H1 (cell line): ENCODE results near the gene SLC34A1. TPM values are rescaled to one million over a fixed set of nuclear protein-coding genes. Genes with fewer than 3 reads are reported as not detected.

Experiments
- CTCF ChIA-PET: fragments of 300-600 bp; sonication (Branson Sonifier 250); formaldehyde crosslinking; loops from one replicate; lab custom pipeline; 2021; ENCODE audit not compliant: partially characterized antibody; lab: Charles Lee
- POLR2A ChIA-PET: fragments of 300-600 bp; sonication (Branson Sonifier 250); formaldehyde crosslinking; loops from one replicate; lab custom pipeline; 2021; ENCODE audit warnings: inconsistent platforms; ENCODE audit not compliant: partially characterized antibody; lab: Charles Lee
- DNase-seq, 2 experiments: peaks; one replicate each; pipeline versions ENCODE4 v3.0.0 to v3.0.0-alpha.2; 2010 to 2022; ENCODE audit warnings: low spot score in 2 of 2, low read depth in 1 of 2, mixed read lengths in 1 of 2
- FAIRE-seq: peaks from 2 replicates; lab custom pipeline; 2011; peaks lifted over from hg19 to GRCh38; lab: Jason Lieb, UNC
- H2AFZ ChIP-seq: 2 replicates; pipeline ENCODE4 v1.8.1; 2012; ENCODE audit warnings: low read length, inconsistent platforms
- H2AK5ac ChIP-seq: 2 replicates; pipeline ENCODE4 v1.6.1; 2013; ENCODE audit warnings: low read depth, low read length
- H2BK120ac ChIP-seq: replicated peaks from 2 replicates; pipeline ENCODE3; 2013; ENCODE audit warnings: low read depth, low read length, inconsistent platforms
- H2BK12ac ChIP-seq: 2 replicates; pipeline ENCODE4 v1.6.1; 2013; ENCODE audit warnings: low read depth, low read length
- H2BK15ac ChIP-seq: 2 replicates; pipeline ENCODE4 v1.6.1; 2013; ENCODE audit warnings: low read length
- H2BK20ac ChIP-seq: 2 replicates; pipeline ENCODE4 v1.6.1; 2013; ENCODE audit warnings: low read length
- H2BK5ac ChIP-seq: 2 replicates; pipeline ENCODE4 v1.6.1; 2013; ENCODE audit warnings: low read depth, low read length
- H3K14ac ChIP-seq: 2 replicates; pipeline ENCODE4 v1.6.1; 2013; ENCODE audit warnings: inconsistent platforms; ENCODE audit not compliant: insufficient read length
- H3K18ac ChIP-seq: 2 replicates; pipeline ENCODE4 v1.6.1; 2013; ENCODE audit warnings: low read length; ENCODE audit errors: extremely low read depth
- H3K23ac ChIP-seq: 2 replicates; pipeline ENCODE4 v1.6.1; 2013; ENCODE audit warnings: inconsistent platforms; ENCODE audit not compliant: insufficient read length
- H3K23me2 ChIP-seq: 2 replicates; pipeline ENCODE4 v1.6.1; 2013; ENCODE audit warnings: low read depth, low read length
- H3K27ac ChIP-seq: 2 replicates; pipeline ENCODE4 v1.6.1; 2011; ENCODE audit warnings: low read depth, low read length, inconsistent platforms
- H3K27me3 ChIP-seq, 4 experiments: replicated peaks in 1 of 4; 1 replicate in 1 of 4; 2 replicates in 3 of 4; pipeline versions ENCODE4 v1.6.1 to v1.8.1; 2011 to 2013; ENCODE audit warnings: low read length in 3 of 4, mild to moderate bottlenecking in 3 of 4, inconsistent platforms in 2 of 4, mixed read lengths in 2 of 4, moderate library complexity in 1 of 4; ENCODE audit not compliant: control insufficient read depth in 3 of 4, insufficient read depth in 3 of 4; ENCODE audit errors: extremely low read depth in 1 of 4
- H3K36me3 ChIP-seq, 4 experiments: 2 replicates each; pipeline versions ENCODE4 v1.6.1 to v1.8.1; 2011 to 2013; ENCODE audit warnings: mild to moderate bottlenecking in 4 of 4, low read length in 3 of 4, moderate library complexity in 2 of 4, control low read depth in 1 of 4, inconsistent platforms in 1 of 4; ENCODE audit not compliant: insufficient read depth in 4 of 4, control insufficient read depth in 2 of 4
- H3K4ac ChIP-seq: replicated peaks from 2 replicates; pipeline ENCODE3; 2013; ENCODE audit warnings: low read length, low read depth, mixed read lengths, inconsistent platforms; ENCODE audit not compliant: insufficient read length
- H3K4me1 ChIP-seq, 4 experiments: replicated peaks in 1 of 4; 1 replicate in 1 of 4; 2 replicates in 3 of 4; pipeline versions ENCODE4 v1.6.1 to v1.8.1; 2011 to 2013; ENCODE audit warnings: low read length in 3 of 4, inconsistent platforms in 2 of 4, mixed read lengths in 1 of 4; ENCODE audit not compliant: insufficient read depth in 4 of 4, control insufficient read depth in 3 of 4
- H3K4me2 ChIP-seq, 2 experiments: 2 replicates each; pipeline versions ENCODE4 v1.6.1 to v1.8.1; 2011 to 2013; ENCODE audit warnings: low read depth in 2 of 2, low read length in 2 of 2, control low read depth in 1 of 2, inconsistent platforms in 1 of 2, mild to moderate bottlenecking in 1 of 2; ENCODE audit not compliant: insufficient read depth in 1 of 2
- H3K4me3 ChIP-seq, 4 experiments: fragments of 200-600, 300-600 bp in 1 of 4; sonication (generic), shearing (Covaris generic), sonication (Bioruptor Twin) in 1 of 4; 2 replicates each; pipeline versions ENCODE4 v1.5.1 to v1.8.1; 2011 to 2016; ENCODE audit warnings: low read length in 4 of 4, low read depth in 3 of 4, control low read depth in 2 of 4, inconsistent platforms in 2 of 4, mild to moderate bottlenecking in 2 of 4, mixed read lengths in 1 of 4, moderate library complexity in 1 of 4; ENCODE audit not compliant: insufficient read depth in 2 of 4; ENCODE audit errors: extremely low read depth in 1 of 4
- H3K56ac ChIP-seq: replicated peaks from 2 replicates; pipeline ENCODE3; 2013; ENCODE audit warnings: low read depth, mild to moderate bottlenecking, mixed read lengths, low read length, inconsistent platforms; ENCODE audit not compliant: insufficient read length
- H3K79me1 ChIP-seq: 2 replicates; pipeline ENCODE4 v1.6.1; 2013; ENCODE audit warnings: low read depth, low read length, control low read depth
- H3K79me2 ChIP-seq, 2 experiments: 2 replicates each; pipeline versions ENCODE4 v1.6.1 to v1.8.1; 2012 to 2013; ENCODE audit warnings: low read length in 2 of 2, mild to moderate bottlenecking in 2 of 2, inconsistent platforms in 1 of 2; ENCODE audit not compliant: insufficient read depth in 2 of 2, control insufficient read depth in 1 of 2
- H3K9ac ChIP-seq, 4 experiments: replicated peaks in 1 of 4; 1 replicate in 1 of 4; 2 replicates in 3 of 4; pipeline versions ENCODE4 v1.6.1 to v1.8.1; 2011 to 2013; ENCODE audit warnings: low read depth in 3 of 4, low read length in 3 of 4, control low read depth in 2 of 4, mild to moderate bottlenecking in 2 of 4, moderate library complexity in 2 of 4, inconsistent platforms in 1 of 4; ENCODE audit errors: extremely low read depth in 1 of 4
- H3K9me3 ChIP-seq, 2 experiments: 2 replicates each; pipeline versions ENCODE4 v1.6.1 to v1.8.1; 2012 to 2013; ENCODE audit warnings: mild to moderate bottlenecking in 2 of 2, moderate library complexity in 2 of 2, control low read depth in 1 of 2, inconsistent platforms in 1 of 2, low read depth in 1 of 2, low read length in 1 of 2, mixed read lengths in 1 of 2; ENCODE audit not compliant: insufficient read depth in 2 of 2
- H4K20me1 ChIP-seq, 2 experiments: replicated peaks in 1 of 2; 2 replicates each; pipeline versions ENCODE3 to v1.8.1; 2011 to 2013; ENCODE audit warnings: inconsistent platforms in 2 of 2, low read length in 2 of 2, mild to moderate bottlenecking in 1 of 2; ENCODE audit not compliant: insufficient read depth in 2 of 2, control insufficient read depth in 1 of 2
- H4K5ac ChIP-seq: 2 replicates; pipeline ENCODE4 v1.6.1; 2013; ENCODE audit warnings: low read length, low read depth, mixed read lengths, inconsistent platforms; ENCODE audit not compliant: insufficient read length
- H4K8ac ChIP-seq: 2 replicates; pipeline ENCODE4 v1.8.0; 2013; ENCODE audit warnings: mild to moderate bottlenecking, moderate library complexity, low read length, inconsistent platforms; ENCODE audit not compliant: insufficient read depth; ENCODE audit errors: extremely low read depth
- H4K91ac ChIP-seq: replicated peaks from 2 replicates; pipeline ENCODE3; 2013; ENCODE audit warnings: low read length, mixed read lengths, inconsistent platforms; ENCODE audit not compliant: insufficient read length
- CTBP2 ChIP-seq: IDR thresholded peaks from 2 replicates; pipeline ENCODE4 v1.7.0; 2011; ENCODE audit warnings: borderline replicate concordance, mild to moderate bottlenecking, moderate library complexity, mixed read lengths, low read length; ENCODE audit not compliant: insufficient read depth, insufficient read length
- HDAC2 ChIP-seq, 2 experiments: fragments of 300-600 bp in 1 of 2; sonication (generic) in 1 of 2; IDR thresholded peaks; 2 replicates each; pipeline ENCODE4 v1.6.1; 2011 to 2012; ENCODE audit warnings: low read depth in 2 of 2, low read length in 2 of 2, mild to moderate bottlenecking in 2 of 2, moderate library complexity in 2 of 2, borderline replicate concordance in 1 of 2, inconsistent platforms in 1 of 2
- JUN ChIP-seq: IDR thresholded peaks from 2 replicates; pipeline ENCODE4 v1.6.1; 2011; ENCODE audit warnings: low read depth, mild to moderate bottlenecking, improper control_type of control experiment, low read length
- KDM1A ChIP-seq: fragments of 200-600, 300-600 bp; sonication (generic); IDR thresholded peaks from 2 replicates; pipeline ENCODE4 v1.7.1; 2016; ENCODE audit warnings: mild to moderate bottlenecking, low read length, borderline replicate concordance
- KDM4A ChIP-seq: IDR thresholded peaks from one replicate; pipeline ENCODE4 v1.7.1; 2012; ENCODE audit warnings: low read depth, mild to moderate bottlenecking, moderate library complexity, low read length, inconsistent platforms; ENCODE audit not compliant: severe bottlenecking
- NRF1 ChIP-seq: IDR thresholded peaks from 2 replicates; pipeline ENCODE4 v1.6.1; 2011; ENCODE audit warnings: mild to moderate bottlenecking, low read depth, low read length, improper control_type of control experiment
- PHF8 ChIP-seq: fragments of 200-600 bp; sonication (generic); conservative IDR thresholded peaks from 2 replicates; pipeline ENCODE4 v1.7.1; 2012; ENCODE audit warnings: low read depth, mild to moderate bottlenecking, inconsistent platforms, low read length, moderate library complexity
- POLR2AphosphoS5 ChIP-seq: IDR thresholded peaks from 2 replicates; pipeline ENCODE4 v1.6.1; 2011; ENCODE audit warnings: low read depth, low read length
- RBBP5 ChIP-seq: IDR thresholded peaks from 2 replicates; pipeline ENCODE4 v1.7.1; 2012; ENCODE audit warnings: low read depth, mild to moderate bottlenecking, inconsistent platforms, low read length, moderate library complexity, borderline replicate concordance
- SIN3A ChIP-seq, 2 experiments: IDR thresholded peaks in 1 of 2; conservative IDR thresholded peaks in 1 of 2; 2 replicates each; pipeline ENCODE4 v1.6.1; 2011 to 2012; ENCODE audit warnings: low read length in 2 of 2, improper control_type of control experiment in 1 of 2, low read depth in 1 of 2, mild to moderate bottlenecking in 1 of 2
- WGBS, 2 experiments: shearing (Covaris generic) in 1 of 2; methylation state at CpG; one replicate each; pipeline versions ENCODE4 v1.1.6 to v1.1.7; 2013 to 2015; ENCODE audit warnings: low lambda C conversion rate in 2 of 2, mixed read lengths in 2 of 2, inconsistent platforms in 1 of 2, low coverage in 1 of 2, missing lambda C conversion rate in 1 of 2; ENCODE audit not compliant: insufficient replicate concordance in 2 of 2, insufficient coverage in 1 of 2, insufficient read length in 1 of 2; ENCODE audit errors: extremely low coverage in 1 of 2, missing lambda C conversion rate in 1 of 2; 5-methylcytosine and 5-hydroxymethylcytosine counted together
- polyA plus RNA-seq, 7 experiments: library from polyadenylated mRNA; depleted of rRNA in 3 of 7; stranded (reverse) in 5 of 7; unstranded in 2 of 7; fragments of >200 nt in 5 of 7; fragments of 200-250 nt in 2 of 7; gene quantifications; 1 replicate in 5 of 7; 2 replicates in 1 of 7; 4 replicates in 1 of 7; pipeline versions ENCODE4 v1.2.1 to v1.2.3, GENCODE V29; 2011 to 2013; ENCODE audit warnings: missing spikeins in 2 of 7, mixed read lengths in 2 of 7
- total RNA-seq: library from RNA; stranded (reverse); fragmentation: NEBNext Ultra II Directional; extraction: Animal tissue kit (Norgen Biotek cat#: 25700); gene quantifications from 2 replicates; pipeline ENCODE4 v1.2.1, GENCODE V29; 2021

Gene SLC34A1
- total and polyA plus RNA-seq, 2 of the 8 experiments (the other 6 are each of a cell fraction or from before 2014, with no cell fraction given): not detected

DNA sequence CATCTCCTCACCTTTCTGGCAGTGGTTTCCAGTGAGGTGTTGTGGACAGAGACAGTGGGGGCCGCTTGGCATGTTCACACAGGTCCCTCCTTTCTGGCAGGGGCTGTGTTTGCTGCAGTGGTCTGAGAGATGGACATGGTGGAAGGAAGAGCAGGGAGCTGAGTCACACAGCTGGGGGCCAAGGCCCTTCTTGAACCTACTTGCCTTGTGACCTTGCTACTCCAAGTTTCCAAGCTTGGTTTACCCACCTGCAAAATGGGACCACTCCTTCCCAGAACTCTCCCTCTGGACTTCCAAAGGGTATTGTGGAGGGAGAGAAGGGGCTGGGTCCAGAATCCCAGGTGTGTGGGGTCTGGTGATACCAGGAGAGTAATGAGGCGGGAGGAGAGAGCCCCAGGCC is 21.1 kb downstream of the SLC34A1 start:
- Histone ChIP-seq H3K9ac (no peak overlapping the region), H4K5ac (no peak overlapping the region), H3K36me3 (no peaks in the 10 kb centered on the region), H3K27ac (no peak overlapping the region), H2AFZ (no peak overlapping the region), H3K9me3 (no peaks in the 10 kb centered on the region), H3K79me2 (no peaks in the 10 kb centered on the region), H3K14ac (no peak overlapping the region), H3K18ac (no peak overlapping the region), H2BK20ac (no peak overlapping the region), H3K56ac (no peak overlapping the region), H3K4ac (no peak overlapping the region), H3K4me2 (no peak overlapping the region; a peak in 1 of 4 replicates), H3K79me1 (no peaks in the 10 kb centered on the region), H3K4me3 (no peak overlapping the region), H4K91ac (no peak overlapping the region), H2BK12ac (no peak overlapping the region), H3K27me3 (peaks cover 22 to 68% (median 43%) of the 10 kb centered on the region in 4 experiments), H4K20me1 (no peaks in the 10 kb centered on the region), H3K4me1 (peaks cover 0 to 22% (median 14%) of the 10 kb centered on the region in 4 experiments; a peak in 5 of 7 replicates), H3K23me2 (peaks cover 13% of the 10 kb centered on the region; the same call in 1 of the 2 replicates), H4K8ac (no peak overlapping the region), H2AK5ac (no peak overlapping the region), H2BK5ac (no peak overlapping the region), H3K23ac (no peak overlapping the region), H2BK15ac (no peak overlapping the region), H2BK120ac (no peak overlapping the region)
- ChIA-PET POLR2A (interaction anchor here (0.9 to 10.8 kb wide), 10 partner anchors 10 to 89 kb away, joined by 3 to 143 read pairs (median 8); partner anchors contain the start of genes GRK6 and PRR7), CTCF (interaction anchor here (1.0 to 10.5 kb wide), 10 partner anchors 11 to 96 kb away, joined by 3 to 343 read pairs (median 36); partner anchors contain the start of genes GRK6, PRR7 and SLC34A1)
- TF ChIP-seq SIN3A (conservative IDR thresholded peaks at IDR 0.05 in 1 of 2, IDR thresholded peaks at IDR 0.05 in 1 of 2; ENCODE audit: low read depth in 1 of 2, low read length in 2 of 2) (no peak), JUN (no peak), NRF1 (no peak), CTBP2 (no peak), KDM4A (no peak), KDM1A (no peak), PHF8 (no peak), POLR2AphosphoS5 (no peak), RBBP5 (no peak), HDAC2 (IDR thresholded peaks at IDR 0.05; ENCODE audit: borderline replicate concordance in 1 of 2, low read depth in 2 of 2, low read length in 2 of 2) (no peak)
- DNase-seq (no peak), FAIRE-seq (no peak)
- 89% methylated on average over 2 of the region's 2 CpGs; no CpG with 5 or more reads in 1 of the 2 experiments for WGBS, 2 experiments
